ENCODE measurements around the gene BPIFA3. TPM values are rescaled to one million over a fixed set of nuclear protein-coding genes. Genes with fewer than 3 reads are reported as not detected.

The BPIFA3 gene
- not detected in 2 replicates for total RNA-seq
- not detected in 2 replicates for polyA plus RNA-seq

DNA sequence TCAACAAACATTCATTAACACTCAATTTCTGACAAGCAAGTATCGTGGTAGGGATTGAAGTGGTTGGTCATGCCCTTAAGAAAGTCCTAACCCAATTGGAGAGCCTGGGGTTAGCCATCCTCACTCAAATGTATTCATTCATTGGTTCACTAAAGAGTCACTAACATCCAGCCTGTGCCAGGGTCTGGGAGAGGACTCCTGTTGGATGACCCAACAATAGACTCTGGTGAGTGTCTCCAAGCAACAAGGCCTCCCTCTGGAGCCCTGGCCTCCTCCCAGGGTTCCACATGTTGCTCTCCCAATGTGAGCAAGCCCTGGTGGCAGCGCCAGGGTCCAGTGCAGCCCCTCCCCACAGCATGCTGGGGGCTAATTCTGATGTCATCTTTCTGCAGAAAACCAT lies at the start of gene BPIFA3:
TSS of gene BPIFA3 (plus strand) at position 301 of the 400 bp plus-strand sequence. CDS start 185 bp downstream, outside the sequence.
- TF ChIP-seq EZH2 (IDR thresholded peaks at IDR 0.05; ENCODE audit: borderline replicate concordance) (no peak), EZH2phosphoT487 (IDR thresholded peaks at IDR 0.05; ENCODE audit: low read depth, severe bottlenecking, unreplicated experiment) (no peak)
- TF ChIP-seq, protein P1, sequence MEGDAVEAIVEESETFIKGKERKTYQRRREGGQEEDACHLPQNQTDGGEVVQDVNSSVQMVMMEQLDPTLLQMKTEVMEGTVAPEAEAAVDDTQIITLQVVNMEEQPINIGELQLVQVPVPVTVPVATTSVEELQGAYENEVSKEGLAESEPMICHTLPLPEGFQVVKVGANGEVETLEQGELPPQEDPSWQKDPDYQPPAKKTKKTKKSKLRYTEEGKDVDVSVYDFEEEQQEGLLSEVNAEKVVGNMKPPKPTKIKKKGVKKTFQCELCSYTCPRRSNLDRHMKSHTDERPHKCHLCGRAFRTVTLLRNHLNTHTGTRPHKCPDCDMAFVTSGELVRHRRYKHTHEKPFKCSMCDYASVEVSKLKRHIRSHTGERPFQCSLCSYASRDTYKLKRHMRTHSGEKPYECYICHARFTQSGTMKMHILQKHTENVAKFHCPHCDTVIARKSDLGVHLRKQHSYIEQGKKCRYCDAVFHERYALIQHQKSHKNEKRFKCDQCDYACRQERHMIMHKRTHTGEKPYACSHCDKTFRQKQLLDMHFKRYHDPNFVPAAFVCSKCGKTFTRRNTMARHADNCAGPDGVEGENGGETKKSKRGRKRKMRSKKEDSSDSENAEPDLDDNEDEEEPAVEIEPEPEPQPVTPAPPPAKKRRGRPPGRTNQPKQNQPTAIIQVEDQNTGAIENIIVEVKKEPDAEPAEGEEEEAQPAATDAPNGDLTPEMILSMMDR (IDR thresholded peaks at IDR 0.05; ENCODE audit: poor library complexity), result no peak
- Histone ChIP-seq H3K9me3 (ENCODE audit: low read depth) (no peaks in the 10 kb centered on the region), H3K27me3 (peaks cover 37% of the 10 kb centered on the region), H4K20me1 (ENCODE audit: insufficient read depth, poor library complexity, severe bottlenecking) (no peaks in the 10 kb centered on the region), H3K27ac (no peak within 1 kb of the TSS), H3K4me3 (no peak within 1 kb of the TSS), H3K79me2 (no peaks in the 10 kb centered on the region), H2AFZ (no peak within 1 kb of the TSS), H3K36me3 (replicated peaks; ENCODE audit: insufficient read depth, low read depth) (no peaks in the 10 kb centered on the region), H3K4me1 (ENCODE audit: insufficient read depth) (no peaks in the 10 kb centered on the region), H3K9me2 (replicated peaks; ENCODE audit: insufficient read depth) (no peaks in the 10 kb centered on the region), H3K4me2 (no peak within 1 kb of the TSS)
- WGBS (ENCODE audit: low lambda C conversion rate, missing lambda C conversion rate), result 73% methylated on average over 2 of the region's 2 CpGs
- DNase-seq (ENCODE audit: low spot score), result no peak

DNA sequence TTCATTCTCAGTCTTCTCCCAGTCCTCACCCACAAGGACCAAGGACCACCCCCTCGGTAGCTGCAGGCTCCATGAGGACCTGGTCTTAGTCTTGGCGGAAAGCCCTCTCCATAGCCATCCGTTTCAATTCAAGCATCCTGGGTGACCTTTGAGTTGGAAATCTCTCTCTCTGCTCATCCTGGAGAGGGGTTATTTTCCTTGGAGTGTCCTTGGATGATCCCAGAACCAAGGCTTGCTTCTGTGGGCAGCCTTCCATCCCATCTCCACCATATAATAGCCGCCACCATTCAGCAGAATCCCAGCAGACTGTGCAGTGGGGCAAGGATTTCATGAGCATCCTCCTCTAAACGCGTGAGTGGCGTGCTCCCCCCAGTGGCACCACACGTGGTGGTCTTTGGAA lies 49.3 kb upstream of the BPIFA3 start, which contains the start of gene BPIFA2:
TSS of gene BPIFA2 (plus strand) at position 301 of the 400 bp plus-strand sequence. CDS start 987 bp downstream, outside the sequence.
- WGBS (ENCODE audit: low lambda C conversion rate, missing lambda C conversion rate), result 85% methylated on average over 8 of the region's 8 CpGs
- TF ChIP-seq EZH2 (IDR thresholded peaks at IDR 0.05; ENCODE audit: borderline replicate concordance) (no peak), EZH2phosphoT487 (IDR thresholded peaks at IDR 0.05; ENCODE audit: low read depth, severe bottlenecking, unreplicated experiment) (no peak)
- TF ChIP-seq, protein P1 (IDR thresholded peaks at IDR 0.05; ENCODE audit: poor library complexity), result no peak
- Histone ChIP-seq H3K4me2 (no peak within 1 kb of the TSS), H4K20me1 (ENCODE audit: insufficient read depth, poor library complexity, severe bottlenecking) (no peaks in the 10 kb centered on the region), H3K4me3 (no peak within 1 kb of the TSS), H3K79me2 (no peaks in the 10 kb centered on the region), H3K9me3 (ENCODE audit: low read depth) (no peaks in the 10 kb centered on the region), H3K4me1 (ENCODE audit: insufficient read depth) (no peaks in the 10 kb centered on the region), H3K36me3 (replicated peaks; ENCODE audit: insufficient read depth, low read depth) (no peaks in the 10 kb centered on the region), H2AFZ (no peak within 1 kb of the TSS), H3K9me2 (replicated peaks; ENCODE audit: insufficient read depth) (no peaks in the 10 kb centered on the region), H3K27ac (no peak within 1 kb of the TSS), H3K27me3 (peaks cover 21% of the 10 kb centered on the region)
- DNase-seq (ENCODE audit: low spot score), result no peak

DNA sequence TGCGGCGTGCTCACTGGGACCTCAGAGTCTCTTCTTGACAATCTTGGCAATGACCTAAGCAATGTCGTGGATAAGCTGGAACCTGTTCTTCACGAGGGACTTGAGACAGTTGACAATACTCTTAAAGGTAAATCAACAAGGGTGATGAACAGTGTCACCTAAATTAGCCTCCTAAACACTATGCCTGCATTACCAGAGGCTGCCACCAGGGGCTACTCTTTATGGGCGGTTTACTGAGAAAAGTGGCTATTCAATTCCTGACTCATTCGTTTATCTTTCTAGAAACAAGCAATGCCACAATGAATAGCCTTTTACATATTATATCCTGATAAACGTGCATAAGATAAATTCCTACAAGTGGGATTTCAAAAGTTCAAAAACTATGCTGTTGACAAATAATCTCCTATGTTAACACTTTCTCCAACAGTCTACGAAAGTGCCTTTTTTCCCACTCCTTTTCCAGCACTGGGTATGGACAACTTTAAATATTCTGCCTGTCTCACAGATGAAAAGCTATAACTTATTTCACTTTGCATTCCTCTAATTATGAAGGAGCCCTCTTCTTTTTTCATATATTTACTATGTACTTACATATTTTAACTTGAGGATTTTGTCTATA lies 47.9 kb upstream of the BPIFA3 start:
- Histone ChIP-seq H3K27me3 (peaks cover 11% of the 10 kb centered on the region), H3K9me2 (replicated peaks; ENCODE audit: insufficient read depth) (no peaks in the 10 kb centered on the region), H3K27ac (no peak overlapping the region), H3K9me3 (ENCODE audit: low read depth) (no peaks in the 10 kb centered on the region), H3K4me2 (no peak overlapping the region), H3K79me2 (no peaks in the 10 kb centered on the region), H3K4me1 (ENCODE audit: insufficient read depth) (no peaks in the 10 kb centered on the region), H3K4me3 (no peak overlapping the region), H4K20me1 (ENCODE audit: insufficient read depth, poor library complexity, severe bottlenecking) (no peaks in the 10 kb centered on the region), H3K36me3 (replicated peaks; ENCODE audit: insufficient read depth, low read depth) (no peaks in the 10 kb centered on the region), H2AFZ (no peak overlapping the region)
- 67% methylated on average over 8 of the region's 8 CpGs for WGBS (ENCODE audit: low lambda C conversion rate, missing lambda C conversion rate)
- DNase-seq (ENCODE audit: low spot score), result no peak
- TF ChIP-seq EZH2phosphoT487 (IDR thresholded peaks at IDR 0.05; ENCODE audit: low read depth, severe bottlenecking, unreplicated experiment), result no peak
- TF ChIP-seq, protein P1 (IDR thresholded peaks at IDR 0.05; ENCODE audit: poor library complexity), result peak; percentile 37
